GM18907 (cell line): ENCODE results near the gene ETV6.

Source experiments
- ATAC-seq: cut with Tn5 transposase; IDR thresholded peaks from one replicate; pipeline ENCODE4 v1.9.1; 2021; ENCODE audit warnings: mild to moderate bottlenecking, moderate library complexity; ENCODE audit not compliant: unreplicated experiment

Gene ETV6

DNA sequence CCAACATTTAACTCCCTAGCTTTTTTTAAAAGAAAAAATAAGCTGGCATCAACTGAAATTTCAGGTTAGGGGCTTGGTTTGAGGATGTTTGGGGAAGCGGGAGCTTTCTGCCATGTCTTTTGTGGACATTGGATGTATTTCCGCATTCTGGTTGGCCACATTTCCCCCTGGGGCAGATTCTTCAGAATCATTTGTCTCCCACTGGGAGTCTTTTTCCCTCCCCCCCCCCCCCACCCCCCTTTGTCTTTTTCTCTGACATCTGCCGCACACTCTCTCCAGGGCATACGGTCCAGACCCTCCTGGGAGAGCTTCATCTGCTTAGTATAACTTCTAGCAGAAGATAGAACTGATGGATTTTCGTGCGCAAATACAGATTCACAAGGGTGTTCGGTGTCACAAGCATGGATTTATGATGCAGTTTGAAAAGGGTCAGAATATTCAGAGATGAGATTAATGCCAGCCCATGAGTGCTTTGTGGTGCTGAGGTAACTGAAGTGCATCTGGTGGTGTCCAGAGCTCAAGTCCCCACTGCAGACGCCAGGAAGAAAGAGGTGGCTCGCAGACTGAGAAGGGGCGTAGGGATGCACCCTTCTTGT is 40.2 kb downstream of the ETV6 start:
- ATAC-seq, result no peak

DNA sequence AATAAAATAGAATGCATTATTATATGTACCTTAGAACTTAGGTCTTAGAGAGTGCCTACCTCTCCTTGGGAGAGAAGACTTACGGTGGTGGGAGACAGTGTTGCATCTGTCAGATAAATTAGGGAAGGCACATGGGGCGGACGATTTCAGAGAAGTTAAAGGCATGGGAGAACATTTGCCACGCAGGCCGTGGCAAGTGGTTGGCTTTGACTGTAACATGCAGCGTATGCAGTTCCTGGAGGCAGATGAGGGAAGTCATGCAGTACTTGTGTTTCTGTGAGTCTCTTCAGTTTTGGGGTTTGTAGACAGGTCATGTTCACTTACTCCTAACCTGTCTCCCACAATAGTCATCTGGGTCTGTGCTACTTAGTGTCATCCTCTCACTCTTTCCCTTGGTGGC is 43.6 kb downstream of the ETV6 start:
- no peak for ATAC-seq

DNA sequence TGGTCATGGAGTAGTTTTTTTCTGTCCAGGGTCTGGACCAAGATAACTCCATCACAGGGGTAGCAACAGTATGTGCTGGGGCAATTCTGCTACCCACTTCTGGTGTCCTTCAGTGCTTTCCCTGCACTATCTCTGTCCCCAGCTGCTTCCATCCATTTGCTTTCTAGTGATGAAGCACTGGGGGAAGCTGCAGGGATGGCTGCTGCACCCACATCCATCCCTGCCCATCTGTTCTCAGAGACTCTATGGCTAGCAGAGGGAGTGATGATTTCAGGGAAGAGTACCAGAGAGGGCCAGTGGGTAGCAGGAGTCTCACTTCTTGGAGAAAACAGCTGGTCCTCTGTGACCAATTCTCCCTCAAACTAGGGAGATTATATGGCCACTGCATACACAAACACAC is 44.1 kb downstream of the ETV6 start:
- ATAC-seq, result no peak

DNA sequence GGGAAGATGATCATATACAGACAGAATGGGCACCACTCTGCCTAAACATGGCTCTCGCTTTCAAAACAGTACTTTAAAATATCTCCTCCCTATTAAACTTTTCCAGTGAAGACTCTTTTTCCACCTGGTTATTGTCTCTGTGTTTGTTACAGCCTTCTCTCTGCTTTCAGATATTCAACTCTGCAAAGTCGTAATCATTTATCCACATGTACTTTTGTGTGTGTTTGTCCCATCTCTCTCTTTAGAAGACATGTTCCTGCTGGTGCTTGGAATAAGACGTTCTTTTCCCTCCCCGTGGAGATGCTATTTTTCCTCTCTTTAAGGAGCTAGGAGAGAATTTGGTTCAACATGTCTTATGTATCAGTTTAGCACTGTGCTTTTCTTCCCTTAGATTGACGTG is 45.1 kb downstream of the ETV6 start:
- no peak for ATAC-seq

DNA sequence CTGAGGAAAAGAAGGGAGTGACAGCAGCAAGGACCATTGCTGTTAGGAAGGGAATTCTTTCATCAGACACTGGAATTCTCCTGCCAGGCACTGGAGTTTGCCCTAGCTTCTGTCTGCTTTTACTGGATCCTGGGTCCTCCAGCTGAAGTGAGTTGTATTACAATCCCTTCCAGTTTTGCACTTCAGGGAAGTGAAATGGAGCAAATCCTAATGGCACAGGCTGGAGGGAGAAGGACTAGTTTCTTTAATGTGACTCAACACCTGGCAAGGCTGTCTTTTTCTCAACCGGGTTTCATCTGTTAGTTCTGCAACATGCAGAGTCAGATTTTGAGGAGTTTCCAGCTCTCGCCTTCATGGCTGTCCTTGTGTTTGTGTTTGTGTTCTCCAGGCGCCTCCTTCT is 45.8 kb downstream of the ETV6 start:
- ATAC-seq, result no peak

DNA sequence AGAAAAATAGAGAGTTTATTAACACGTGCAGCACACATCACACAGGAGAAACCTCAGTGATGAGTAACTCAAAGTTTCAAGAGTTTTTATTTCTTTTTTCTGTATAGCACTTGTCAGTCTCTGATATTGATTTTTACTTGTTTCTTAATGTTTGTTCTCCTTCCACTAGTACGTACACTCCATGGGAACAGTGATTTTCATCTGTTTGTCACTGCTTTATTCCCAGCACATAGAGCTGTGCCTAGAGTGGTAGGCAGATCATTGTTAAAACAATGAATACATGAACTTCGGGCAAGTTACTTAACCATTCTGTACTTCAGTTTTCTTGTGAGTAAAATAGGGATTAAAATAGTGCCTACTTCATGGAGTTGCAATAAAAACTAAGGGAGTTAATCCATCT is 46.6 kb downstream of the ETV6 start:
- no peak for ATAC-seq

DNA sequence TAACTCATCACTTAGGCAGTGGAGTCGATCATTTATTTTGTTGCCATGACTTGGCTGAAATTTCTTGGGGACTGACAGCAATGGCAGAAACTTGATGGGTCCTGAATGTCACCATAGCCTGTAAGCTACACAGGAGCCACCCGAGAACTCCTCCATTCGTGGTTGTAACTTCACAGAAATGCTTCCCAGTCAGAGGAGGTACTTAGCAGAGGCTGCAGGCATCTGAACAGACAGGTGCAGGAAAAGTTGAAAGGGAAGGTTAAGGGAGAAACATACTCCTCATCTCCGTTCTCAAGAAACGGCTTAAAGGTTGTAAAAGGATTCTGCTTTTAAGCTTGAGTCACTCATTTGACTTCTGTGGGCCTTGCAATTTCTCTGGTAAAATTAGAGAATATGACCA is 47.7 kb downstream of the ETV6 start:
- ATAC-seq, result no peak

DNA sequence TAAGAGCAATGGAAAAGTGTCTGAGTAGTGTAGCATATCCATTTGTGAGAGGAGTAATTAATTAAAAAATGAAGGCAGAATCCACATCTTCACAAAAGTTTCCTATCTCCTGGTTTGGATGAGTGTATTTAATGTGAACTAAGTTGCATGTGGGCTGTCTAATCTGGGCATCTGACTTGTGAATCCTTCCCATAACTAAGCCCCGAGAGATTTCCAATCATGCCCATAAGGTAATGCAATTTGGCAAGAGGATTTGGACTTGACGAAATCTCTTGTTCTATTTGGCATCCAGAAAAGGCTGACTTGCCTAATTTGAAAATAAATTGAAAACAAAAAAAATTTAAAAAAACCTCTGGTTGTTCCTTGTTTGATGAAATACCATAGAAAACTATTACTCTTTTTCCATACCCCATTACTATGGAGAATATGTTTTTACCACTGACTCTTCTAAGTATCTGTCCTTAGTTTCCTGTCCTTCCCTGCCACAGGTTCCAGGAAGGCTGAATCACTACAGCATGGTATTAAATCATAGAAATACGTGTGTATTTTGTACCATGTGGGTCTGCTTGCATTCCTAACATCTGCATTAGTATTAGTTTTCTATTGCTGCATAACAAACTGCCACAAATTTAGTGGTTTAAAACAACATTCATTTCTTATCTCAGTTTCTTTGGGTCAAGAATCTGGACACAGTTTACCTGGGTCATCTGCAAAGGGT is 48.4 kb downstream of the ETV6 start:
- no peak for ATAC-seq

DNA sequence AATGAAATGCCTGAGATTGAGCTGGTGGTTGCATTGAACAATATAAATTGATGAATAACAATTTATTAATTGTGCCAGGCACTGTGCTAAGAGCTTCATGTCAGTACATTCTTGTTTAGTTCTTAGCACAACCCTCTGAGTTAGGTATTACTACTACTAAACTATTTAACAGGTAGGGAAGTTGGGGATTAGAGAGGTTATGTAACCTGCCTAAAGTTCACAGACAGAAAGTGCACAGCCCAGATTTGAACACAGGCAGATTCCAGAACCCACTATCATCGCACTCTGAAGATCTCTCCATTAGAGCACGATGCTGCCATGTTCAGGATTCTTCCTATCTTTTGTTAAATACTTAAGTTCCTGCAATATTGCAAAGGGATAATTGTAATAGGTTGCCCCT is 49.3 kb downstream of the ETV6 start:
- no peak for ATAC-seq

DNA sequence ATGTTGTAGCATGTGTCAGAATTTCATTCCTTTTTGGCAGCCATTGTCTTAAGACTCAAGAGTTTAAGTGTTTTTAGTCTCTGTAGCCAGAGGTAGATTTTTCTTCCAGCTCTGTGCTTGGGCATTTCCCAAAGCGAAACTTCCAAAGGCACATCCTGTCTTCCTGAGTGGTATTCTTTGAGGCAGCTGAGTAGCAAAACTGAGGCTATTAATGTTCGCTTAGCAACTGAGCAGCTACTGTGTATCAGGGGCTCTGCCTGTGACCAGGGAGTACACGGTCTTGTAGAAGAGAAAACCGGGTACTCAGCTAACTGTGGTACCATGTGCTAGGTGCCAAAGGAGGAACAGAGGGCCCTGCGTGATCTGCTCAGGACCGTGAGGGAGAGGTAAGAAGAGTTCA is 52.0 kb downstream of the ETV6 start:
- ATAC-seq, result no peak

DNA sequence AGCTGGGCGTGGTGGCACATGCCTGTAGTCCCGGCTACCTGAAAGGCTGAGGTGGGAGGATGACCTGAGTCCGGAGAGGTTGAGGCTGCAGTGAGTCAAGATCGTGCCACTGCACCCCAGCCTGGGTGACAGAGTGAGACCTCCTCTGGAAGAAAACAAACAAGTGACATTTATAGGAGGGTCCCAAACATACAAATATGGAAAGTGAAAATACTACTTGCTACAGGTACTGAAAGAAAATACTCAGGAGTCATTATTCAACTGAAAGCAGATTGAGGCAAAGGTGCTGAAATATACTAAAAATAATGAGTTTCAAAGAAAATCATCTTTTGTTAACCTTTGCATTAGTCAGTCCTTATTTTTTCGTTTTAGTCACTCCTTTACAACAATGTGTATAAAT is 53.5 kb downstream of the ETV6 start:
- no peak for ATAC-seq

DNA sequence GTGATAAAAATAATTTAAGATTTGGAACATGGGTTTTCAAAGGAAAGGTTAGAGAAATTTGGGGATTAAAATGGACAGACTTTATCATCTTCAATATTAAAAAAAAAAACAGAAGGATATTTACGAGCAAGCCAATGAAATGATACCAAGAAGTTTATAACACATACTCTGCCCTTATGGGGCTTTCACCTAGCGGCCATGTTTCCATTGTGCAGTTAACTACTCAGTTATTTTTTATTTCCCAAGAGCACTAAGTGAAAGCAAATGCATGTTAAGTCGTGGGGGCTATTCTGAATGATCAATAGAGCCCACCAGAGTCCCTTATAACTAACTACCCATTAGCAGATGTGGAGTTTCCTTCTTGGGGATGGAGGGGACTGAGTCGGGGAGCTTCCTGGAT is 53.9 kb downstream of the ETV6 start:
- no peak for ATAC-seq

DNA sequence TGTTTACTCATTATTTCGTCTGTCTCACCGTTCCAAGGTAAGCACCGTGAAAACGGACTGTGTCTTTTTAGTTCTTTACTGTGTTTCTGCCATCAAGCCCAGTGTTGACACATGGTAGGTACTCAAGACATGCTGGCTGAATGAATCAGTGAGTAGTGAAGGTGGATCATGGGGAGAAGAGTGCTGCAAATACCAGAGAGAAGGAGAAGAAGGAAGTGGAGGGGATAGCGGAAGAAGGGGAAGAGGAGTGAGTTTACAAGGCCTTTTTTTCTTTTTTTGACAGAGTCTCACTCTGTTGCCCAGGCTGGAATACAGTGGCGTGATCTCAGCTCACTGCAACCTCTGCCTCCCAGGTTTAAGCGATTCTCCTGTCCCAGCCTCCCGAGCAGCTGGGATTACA is 54.6 kb downstream of the ETV6 start:
- ATAC-seq, result no peak

DNA sequence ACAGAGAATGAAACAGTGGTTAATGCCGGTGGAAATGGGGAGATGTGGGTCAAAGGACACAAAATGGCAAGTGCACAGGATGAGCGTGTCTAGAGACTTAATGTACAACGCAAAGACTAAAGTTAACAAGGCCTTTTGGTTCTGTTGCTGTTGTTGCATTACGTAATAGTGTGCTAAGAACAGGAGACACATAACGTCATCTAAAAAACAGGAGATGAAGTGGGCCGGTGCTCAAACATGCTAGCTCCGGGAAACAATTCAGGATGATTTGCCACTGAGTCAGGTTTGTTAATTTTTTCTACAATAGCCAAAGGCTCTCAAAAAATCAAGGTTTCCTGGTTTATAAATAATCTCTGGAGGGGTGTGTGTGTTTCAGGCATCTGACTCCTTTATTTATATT is 55.5 kb downstream of the ETV6 start:
- no peak for ATAC-seq

DNA sequence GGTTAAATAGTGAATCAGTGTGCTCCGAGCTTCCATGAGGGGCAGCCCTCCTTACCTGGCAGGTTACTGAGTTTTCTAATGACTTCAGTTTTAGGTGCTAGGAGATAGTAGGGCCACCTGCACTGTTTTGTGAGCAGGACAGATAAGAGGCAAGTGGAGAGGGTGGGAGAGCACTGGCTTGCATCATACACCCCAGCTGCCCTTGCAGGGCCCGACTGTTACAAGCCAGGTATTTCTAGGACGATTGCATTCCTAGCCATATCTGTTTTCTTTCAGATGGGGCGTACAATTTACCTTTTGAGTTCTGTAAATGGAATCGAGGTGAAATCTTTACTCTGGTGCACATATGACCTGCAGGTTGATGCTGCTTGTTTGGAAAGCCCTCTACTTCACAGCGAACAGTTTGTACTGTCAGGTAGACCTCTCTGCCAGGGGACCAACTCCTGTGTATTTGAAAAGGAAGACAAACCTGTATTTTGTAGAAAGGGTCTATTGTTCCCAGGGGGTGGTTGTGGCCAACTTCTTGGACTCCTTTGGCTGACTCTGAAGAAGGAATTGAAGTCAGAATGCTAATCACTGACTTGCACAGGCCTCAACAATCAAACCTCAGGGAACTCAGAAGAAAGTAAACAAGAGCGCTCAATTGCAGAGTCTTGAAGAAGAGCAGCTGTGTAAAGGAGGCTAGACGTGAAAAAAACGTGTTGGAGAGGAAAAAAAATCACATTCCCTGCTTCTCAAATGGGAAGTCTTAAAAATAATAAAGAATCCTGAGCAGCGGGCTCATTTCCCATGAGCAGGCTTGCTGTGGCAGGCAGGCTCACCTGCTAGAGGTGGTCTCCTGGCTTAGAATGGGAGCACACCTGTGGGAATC is 57.3 kb downstream of the ETV6 start:
- no peak for ATAC-seq

DNA sequence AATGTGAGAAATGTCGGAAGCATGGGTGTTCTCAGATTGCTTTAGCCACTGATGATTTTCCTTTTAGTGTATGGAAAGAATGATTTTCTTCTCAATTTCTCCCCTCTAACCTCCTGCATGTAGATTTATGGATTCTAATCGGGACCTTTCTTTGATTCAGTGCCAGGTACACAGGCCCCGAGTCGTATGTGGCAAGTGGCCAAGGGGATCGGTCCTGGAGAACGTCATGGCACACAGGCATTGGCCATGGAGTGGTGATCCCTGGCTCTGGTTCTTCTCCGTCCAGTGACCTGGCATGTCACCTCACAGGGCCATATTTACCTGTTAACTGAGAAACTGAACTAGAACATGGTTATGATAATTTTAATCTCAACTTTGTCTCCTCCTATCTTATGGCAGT is 58.1 kb downstream of the ETV6 start:
- ATAC-seq, result no peak

DNA sequence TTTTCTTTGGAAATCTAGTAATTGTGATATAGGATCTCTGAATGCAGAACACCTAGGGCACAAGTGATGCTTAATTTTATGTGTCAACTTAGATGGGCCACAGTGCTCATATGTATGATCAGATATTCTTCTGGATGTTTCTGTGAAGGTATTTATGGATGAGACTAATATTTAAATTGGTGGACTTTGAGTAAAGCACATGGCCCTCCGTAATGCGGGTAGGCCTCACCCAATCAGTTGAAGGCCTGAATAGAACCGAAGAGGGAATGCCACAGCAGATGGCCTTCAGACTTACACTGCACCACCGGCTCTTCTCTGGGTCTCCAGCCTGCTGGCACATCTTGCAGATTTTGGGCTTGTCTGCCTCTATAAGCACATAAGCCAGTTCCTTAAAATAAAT is 60.0 kb downstream of the ETV6 start:
- no peak for ATAC-seq

DNA sequence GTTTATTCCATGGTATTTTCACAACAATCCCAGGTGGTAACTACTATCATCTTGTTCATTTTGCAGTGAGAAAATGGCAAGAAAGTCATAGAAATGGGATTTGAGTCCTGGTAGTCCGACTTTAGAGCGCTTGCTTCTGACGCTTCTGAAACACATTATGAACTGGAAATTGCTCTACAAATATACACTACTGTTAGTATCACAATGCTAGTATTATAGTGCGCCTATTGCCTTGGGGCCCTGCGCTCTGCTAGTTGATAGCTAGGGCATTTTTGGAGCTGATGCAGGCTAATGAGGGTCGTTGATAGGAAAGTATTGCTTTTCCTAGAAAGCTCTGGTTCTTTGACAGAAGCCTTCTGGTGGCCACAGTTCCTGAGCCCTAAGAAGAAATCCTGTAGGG is 61.0 kb downstream of the ETV6 start:
- ATAC-seq, result no peak

DNA sequence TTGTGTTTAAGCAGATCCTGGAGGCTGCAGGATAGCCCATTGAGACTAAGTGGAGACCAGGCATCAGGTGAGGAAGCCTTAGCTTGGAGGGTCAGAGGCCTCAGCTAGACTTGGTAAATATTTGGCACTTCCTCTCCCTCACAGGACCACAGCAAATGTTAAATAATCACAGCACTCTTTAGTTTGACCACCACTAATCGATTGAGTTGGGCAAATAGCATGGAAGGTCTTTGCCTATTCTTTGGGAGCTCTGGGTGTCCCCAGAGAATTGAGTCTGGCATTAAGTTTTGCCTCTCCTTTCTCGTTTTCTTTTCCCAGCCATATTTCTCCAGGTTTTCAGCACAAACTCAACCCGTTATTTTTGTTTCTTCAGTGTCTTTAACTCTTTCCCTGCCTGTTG is 61.4 kb downstream of the ETV6 start:
- ATAC-seq, result no peak

DNA sequence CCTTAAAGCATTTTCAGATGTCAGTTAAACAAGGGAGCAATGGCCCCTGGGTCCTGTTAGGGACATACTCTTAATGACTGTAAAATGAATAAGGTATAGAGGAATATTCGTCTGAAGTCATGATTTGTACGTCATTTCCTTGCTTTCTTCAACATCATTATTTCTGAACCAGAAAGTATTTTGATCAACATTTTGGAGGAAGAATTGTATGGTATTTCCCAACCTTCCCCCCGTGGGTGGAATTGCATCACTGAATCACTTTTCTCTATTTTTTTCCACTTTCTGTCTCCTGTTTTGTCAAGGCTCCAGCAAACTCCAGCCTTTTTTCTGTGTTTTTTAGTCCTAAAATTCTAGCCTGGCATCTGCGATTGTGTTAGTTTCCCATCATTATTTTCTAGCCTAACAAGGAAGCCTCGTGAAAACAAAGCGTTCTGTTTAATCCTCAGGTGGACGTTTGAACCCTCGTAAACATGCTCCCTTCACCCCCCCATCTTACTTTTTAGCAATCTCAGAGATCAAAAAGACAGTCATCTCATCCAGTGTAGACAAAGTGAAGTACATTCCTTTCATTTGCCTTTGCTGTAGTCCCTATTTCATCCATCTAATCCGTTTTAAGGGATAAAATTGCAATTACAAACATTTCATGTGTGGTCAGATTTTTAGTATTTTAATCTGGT is 62.3 kb downstream of the ETV6 start:
- no peak for ATAC-seq

DNA sequence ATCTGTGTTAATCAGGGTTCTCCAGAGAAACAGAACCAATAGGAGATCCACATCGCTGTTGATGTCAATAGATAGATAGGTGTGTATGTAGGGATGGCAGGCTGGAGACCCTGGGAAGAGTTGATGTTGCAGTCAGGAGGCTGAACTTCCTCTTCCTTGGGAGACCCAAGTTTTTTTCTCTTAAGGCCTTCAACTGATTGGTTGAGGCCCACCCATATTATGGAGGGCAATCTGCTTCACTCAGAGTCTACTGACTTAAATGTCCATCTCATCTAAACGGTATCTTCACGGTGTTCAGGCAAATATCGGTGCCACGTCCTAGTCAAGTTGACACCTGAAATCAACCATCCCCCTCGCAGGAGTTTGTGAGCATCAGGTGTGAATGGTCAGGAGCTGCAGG is 63.0 kb downstream of the ETV6 start:
- no peak for ATAC-seq

DNA sequence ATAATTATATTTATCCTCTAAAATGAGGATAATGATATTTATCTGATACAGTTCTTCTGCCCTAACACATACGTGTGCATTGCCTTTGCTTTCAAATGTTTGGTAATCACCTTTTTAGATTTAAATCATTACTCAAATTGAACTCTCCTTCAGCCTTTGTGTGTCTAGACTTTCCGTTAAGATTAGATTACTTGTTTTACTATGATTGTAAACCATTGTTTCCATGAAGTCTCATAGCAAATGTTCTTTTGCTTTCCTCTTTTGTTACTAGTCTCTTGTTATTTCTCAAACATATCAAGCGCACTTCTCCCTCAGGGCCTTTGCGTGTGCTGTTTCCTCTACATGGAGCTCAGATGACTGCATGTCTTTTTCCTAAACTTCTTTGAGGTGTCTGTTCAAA is 63.7 kb downstream of the ETV6 start:
- no peak for ATAC-seq
